ENCODE measurements around the gene ALK.

ALK gene

GRCh38 chr2:29900971-29901633, 20.3 kb downstream of the ALK start:
- no peak for DNase-seq

GRCh38 chr2:29898999-29899398, 22.4 kb downstream of the ALK start:
- DNase-seq, result no peak

GRCh38 chr2:29894822-29895614, 26.4 kb downstream of the ALK start:
- no peak for DNase-seq

- no peak for DNase-seq
Observed at GRCh38 chr2:29892585-29893259, 28.7 kb downstream of the ALK start.

GRCh38 chr2:29881089-29881730, 40.2 kb downstream of the ALK start:
- peak; percentile 1 for DNase-seq

GRCh38 chr2:29880084-29880483, 41.3 kb downstream of the ALK start:
- no peak for DNase-seq

- no peak for DNase-seq
Observed at GRCh38 chr2:29879456-29879855, 41.9 kb downstream of the ALK start.

- DNase-seq, result no peak
Observed at GRCh38 chr2:29878898-29879297, 42.5 kb downstream of the ALK start.

GRCh38 chr2:29876374-29876773, 45.0 kb downstream of the ALK start:
- DNase-seq, result no peak

- no peak for DNase-seq
Observed at GRCh38 chr2:29874745-29875144, 46.6 kb downstream of the ALK start.

- no peak for DNase-seq
Observed at GRCh38 chr2:29872870-29873269, 48.5 kb downstream of the ALK start.

GRCh38 chr2:29871541-29871940, 49.8 kb downstream of the ALK start:
- no peak for DNase-seq

GRCh38 chr2:29865512-29865911, 55.9 kb downstream of the ALK start:
- no peak for DNase-seq

- no peak for DNase-seq
Observed at GRCh38 chr2:29864988-29865387, 56.4 kb downstream of the ALK start.

- DNase-seq, result no peak
Observed at GRCh38 chr2:29855924-29856639, 65.3 kb downstream of the ALK start.

GRCh38 chr2:29850794-29851193, 70.6 kb downstream of the ALK start:
- DNase-seq, result no peak

- DNase-seq, result no peak
Observed at GRCh38 chr2:29848566-29849310, 72.6 kb downstream of the ALK start.

GRCh38 chr2:29847886-29848285, 73.5 kb downstream of the ALK start:
- no peak for DNase-seq

GRCh38 chr2:29844713-29845326, 76.6 kb downstream of the ALK start:
- DNase-seq, result no peak

- DNase-seq, result peak; percentile 19
Observed at GRCh38 chr2:29841386-29842004, 79.9 kb downstream of the ALK start.

GRCh38 chr2:29839306-29839705, 82.1 kb downstream of the ALK start:
- no peak for DNase-seq
